Right lobe of liver (tissue), 6 donors: Measurements from ENCODE around the gene LRMDA. TPM values are rescaled to one million over a fixed set of nuclear protein-coding genes. Genes with fewer than 3 reads are reported as not detected.

Source experiments
- ATAC-seq, 4 donors: fragments of 200-7000 bp; cut with Tn5 transposase; one replicate each; pipeline ENCODE4 v1.9.1; 2020; ENCODE audit warnings: mild to moderate bottlenecking in 4 of 4, moderate library complexity in 4 of 4
- DNase-seq, 3 donors: peaks; one replicate each; pipeline ENCODE4 v3.0.0-alpha.2; 2020
- H3K27ac ChIP-seq, 3 donors: fragments of 200-600 bp; one replicate each; pipeline ENCODE4 v1.8.0; 2022
- H3K27me3 ChIP-seq, 2 donors: fragments of 200-600 bp; one replicate each; pipeline ENCODE4 v1.8.0; 2022
- H3K36me3 ChIP-seq, 4 donors: fragments of 200-600 bp; sonication (generic) in 1 of 4; one replicate each; pipeline versions ENCODE4 v1.5.1 to v1.8.0; 2017 to 2022; ENCODE audit warnings: control low read depth in 1 of 4
- H3K4me1 ChIP-seq, 4 donors: fragments of 200-600 bp; sonication (generic) in 1 of 4; one replicate each; pipeline versions ENCODE4 v1.5.1 to v1.8.0; 2017 to 2022; ENCODE audit warnings: control low read depth in 1 of 4
- H3K4me3 ChIP-seq, 3 donors: fragments of 200-600 bp; one replicate each; pipeline ENCODE4 v1.8.0; 2022
- H3K9me3 ChIP-seq, 4 donors: fragments of 200-600 bp; sonication (generic) in 1 of 4; one replicate each; pipeline versions ENCODE4 v1.5.1 to v1.8.0; 2017 to 2022; ENCODE audit warnings: control low read depth in 1 of 4
- CTCF ChIP-seq, 4 donors: fragments of 200-600 bp in 3 of 4; fragments of 450-650 bp in 1 of 4; IDR thresholded peaks; one replicate each; pipeline versions ENCODE4 v1.5.1 to v1.8.0; 2016 to 2022; ENCODE audit warnings: antibody characterized with exemption in 4 of 4, mild to moderate bottlenecking in 2 of 4
- POLR2A ChIP-seq: fragments of 450-650 bp; IDR thresholded peaks from one replicate; pipeline ENCODE4 v1.6.1; 2017; ENCODE audit warnings: antibody characterized with exemption, mild to moderate bottlenecking
- WGBS: methylation state at CpG from one replicate; pipeline ENCODE4 v1.1.6; 2018; ENCODE audit warnings: low coverage, low lambda C conversion rate; ENCODE audit not compliant: insufficient coverage; ENCODE audit errors: missing lambda C conversion rate; 5-methylcytosine and 5-hydroxymethylcytosine counted together
- intact Hi-C, 2 donors: fragments of 100-400 bp; cut with DNase I; formaldehyde crosslinking; loops; one replicate each; pipeline versions ENCODE4 v1.11.2 to v1.14.1; 2022
- total RNA-seq, 6 experiments: library from RNA; depleted of rRNA in 2 of 6; stranded (reverse); fragments of >200 nt in 2 of 6; fragmentation: NEBNext Ultra II Directional in 3 of 6; extraction: Animal tissue kit (Norgen Biotek cat#: 25700) in 3 of 6; gene quantifications; one replicate each; pipeline versions ENCODE4 v1.1.0 to v1.2.4, GENCODE V29; 2016 to 2023
- donor health status: DM: no; HTN: yes; CAD: no.
- donor health status: DM: no; HTN: no; CAD: no.
- donor health status: DM: no; HTN: no; CAD: no.
- donor health status: DM: no; HTN: yes; CAD: no.
- donor health status: DM: no; HTN: yes; CAD: no.

The LRMDA gene
- total RNA-seq, 6 experiments from 2014 or later, result 9.9 to 19.9 (median 16.3) TPM

- Histone ChIP-seq H3K4me3 (no peak overlapping the region), H3K4me1 (peaks cover 0 to 6% (median 0%) of the 10 kb centered on the region in 4 donors), H3K27ac (no peak overlapping the region), H3K9me3 (no peaks in the 10 kb centered on the region), H3K27me3 (no peaks in the 10 kb centered on the region), H3K36me3 (no peaks in the 10 kb centered on the region)
- WGBS, result 65% methylated on average over 7 of the region's 7 CpGs
- TF ChIP-seq CTCF (IDR thresholded peaks at IDR 0.05) (no peak), POLR2A (no peak)
- no peak for DNase-seq
- intact Hi-C loops, result no loop called here
- ATAC-seq, result no peak
Measured at GRCh38 chr10:76309070-76309469, 877.6 kb downstream of the LRMDA start.

- WGBS, result 87% methylated on average over 7 of the region's 7 CpGs
- peaks cover 0 to 6% (median 0%) of the 10 kb centered on the region in 4 donors for H3K4me1 ChIP-seq
- intact Hi-C loops, result no loop called here
- no peaks in the 10 kb centered on the region for H3K36me3 ChIP-seq
- H3K27ac ChIP-seq, result no peak overlapping the region
- TF ChIP-seq CTCF (IDR thresholded peaks at IDR 0.05), result no peak
- TF ChIP-seq POLR2A, result no peak
- no peaks in the 10 kb centered on the region for H3K9me3 ChIP-seq
- no peak for ATAC-seq
- no peaks in the 10 kb centered on the region for H3K27me3 ChIP-seq
- no peak overlapping the region for H3K4me3 ChIP-seq
- no peak for DNase-seq
Measured at GRCh38 chr10:76309741-76310587, 878.5 kb downstream of the LRMDA start.

- Histone ChIP-seq H3K9me3 (no peaks in the 10 kb centered on the region), H3K27ac (no peak overlapping the region), H3K36me3 (no peaks in the 10 kb centered on the region), H3K4me3 (no peak overlapping the region), H3K27me3 (no peaks in the 10 kb centered on the region), H3K4me1 (peaks cover 0 to 6% (median 0%) of the 10 kb centered on the region in 4 donors)
- intact Hi-C loops, result no loop called here
- 71% methylated on average over 1 of the region's 1 CpG for whole genome bisulfite sequencing
- ATAC-seq (peak in 3 of 4 donors; percentile 31 to 54 (median 53)), DNase-seq (no peak)
- TF ChIP-seq POLR2A (no peak), CTCF (IDR thresholded peaks at IDR 0.05) (no peak)
Measured at GRCh38 chr10:76310588-76311080, 879.2 kb downstream of the LRMDA start.

GRCh38 chr10:76311752-76312636, 880.6 kb downstream of the LRMDA start:
- Histone ChIP-seq H3K9me3 (no peaks in the 10 kb centered on the region), H3K36me3 (no peaks in the 10 kb centered on the region), H3K27ac (no peak overlapping the region), H3K27me3 (no peaks in the 10 kb centered on the region), H3K4me3 (no peak overlapping the region), H3K4me1 (no peaks in the 10 kb centered on the region)
- ATAC-seq (peak; percentile 94 to 97 (median 96)), DNase-seq (peak in 2 of 3 donors; percentile 35 to 47)
- 38% methylated on average over 4 of the region's 4 CpGs for WGBS
- intact Hi-C loops, result no loop called here
- TF ChIP-seq CTCF (IDR thresholded peaks at IDR 0.05) (peak; percentile 55 to 61 (median 60)), POLR2A (no peak)
